Fibroblast of pulmonary artery (primary cell): ENCODE measurements around the gene PRR14L.
A peak's percentile ranks its signal among the peaks of the same experiment; 100 is the strongest.

ENCODE experiments used
- DNase-seq: peaks from one replicate; pipeline ENCODE4 v3.0.0-alpha.2; 2010; ENCODE audit warnings: low read depth
- H3K4me3 ChIP-seq: replicated peaks from 2 replicates; pipeline ENCODE4 v1.5.1; 2011; ENCODE audit warnings: low read depth, mild to moderate bottlenecking, control low read depth, low read length, moderate library complexity
- TF ChIP-seq, protein P1 (sequence below): IDR thresholded peaks from 2 replicates; pipeline ENCODE4 v1.5.1; 2011; ENCODE audit warnings: mild to moderate bottlenecking, control low read depth, low read length, inconsistent platforms; ENCODE audit errors: missing control alignments

The PRR14L gene

DNA sequence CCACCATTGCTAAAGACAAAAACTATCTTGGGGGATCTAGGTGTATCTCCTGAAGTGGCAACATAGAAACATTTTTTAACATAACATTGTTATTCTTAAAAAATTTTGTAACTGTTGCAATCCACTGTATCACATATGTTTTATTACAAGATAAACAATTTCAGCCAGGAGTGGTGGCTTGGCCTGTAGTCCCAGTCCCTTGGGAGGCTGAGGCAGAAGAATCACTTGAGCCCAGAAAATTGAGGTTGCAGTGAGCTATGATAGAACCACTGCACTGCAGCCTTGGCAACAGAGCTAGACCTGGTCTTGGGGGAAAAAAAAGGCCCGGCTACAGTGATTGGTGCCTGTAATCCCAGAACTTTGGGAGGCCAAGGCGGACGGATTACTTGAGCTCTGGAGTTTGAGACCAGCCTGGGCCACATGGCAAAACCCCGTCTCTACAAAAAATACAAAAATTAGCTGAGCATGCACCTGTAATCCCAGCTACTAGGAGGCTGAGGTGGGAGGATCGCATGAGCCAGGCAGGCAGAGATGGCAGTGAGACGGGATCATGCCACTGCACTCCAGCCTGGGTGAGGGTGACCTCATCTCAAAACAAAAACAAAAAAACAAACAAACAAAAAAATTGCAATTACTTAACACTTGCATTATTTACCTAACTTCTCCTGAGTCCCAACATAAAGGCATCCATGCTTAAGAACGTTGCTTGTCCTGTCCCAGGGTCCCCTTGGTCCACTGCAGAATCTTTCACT lies 2.3 kb upstream of the PRR14L start:
- TF ChIP-seq, protein P1, sequence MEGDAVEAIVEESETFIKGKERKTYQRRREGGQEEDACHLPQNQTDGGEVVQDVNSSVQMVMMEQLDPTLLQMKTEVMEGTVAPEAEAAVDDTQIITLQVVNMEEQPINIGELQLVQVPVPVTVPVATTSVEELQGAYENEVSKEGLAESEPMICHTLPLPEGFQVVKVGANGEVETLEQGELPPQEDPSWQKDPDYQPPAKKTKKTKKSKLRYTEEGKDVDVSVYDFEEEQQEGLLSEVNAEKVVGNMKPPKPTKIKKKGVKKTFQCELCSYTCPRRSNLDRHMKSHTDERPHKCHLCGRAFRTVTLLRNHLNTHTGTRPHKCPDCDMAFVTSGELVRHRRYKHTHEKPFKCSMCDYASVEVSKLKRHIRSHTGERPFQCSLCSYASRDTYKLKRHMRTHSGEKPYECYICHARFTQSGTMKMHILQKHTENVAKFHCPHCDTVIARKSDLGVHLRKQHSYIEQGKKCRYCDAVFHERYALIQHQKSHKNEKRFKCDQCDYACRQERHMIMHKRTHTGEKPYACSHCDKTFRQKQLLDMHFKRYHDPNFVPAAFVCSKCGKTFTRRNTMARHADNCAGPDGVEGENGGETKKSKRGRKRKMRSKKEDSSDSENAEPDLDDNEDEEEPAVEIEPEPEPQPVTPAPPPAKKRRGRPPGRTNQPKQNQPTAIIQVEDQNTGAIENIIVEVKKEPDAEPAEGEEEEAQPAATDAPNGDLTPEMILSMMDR: no peak
- no peak for DNase-seq
- no peak overlapping the region for H3K4me3 ChIP-seq

- peak overlapping the region; percentile 92 for H3K4me3 ChIP-seq
- no peak for DNase-seq
- TF ChIP-seq, protein P1: no peak
These were observed 693 bp upstream of the PRR14L start for GRCh38 chr22:31750365-31751284.

GRCh38 chr22:31748490-31748889 lies 1.4 kb downstream of the PRR14L start:
- H3K4me3 ChIP-seq: peak overlapping the region; percentile 92
- DNase-seq: no peak
- TF ChIP-seq, protein P1: no peak

DNA sequence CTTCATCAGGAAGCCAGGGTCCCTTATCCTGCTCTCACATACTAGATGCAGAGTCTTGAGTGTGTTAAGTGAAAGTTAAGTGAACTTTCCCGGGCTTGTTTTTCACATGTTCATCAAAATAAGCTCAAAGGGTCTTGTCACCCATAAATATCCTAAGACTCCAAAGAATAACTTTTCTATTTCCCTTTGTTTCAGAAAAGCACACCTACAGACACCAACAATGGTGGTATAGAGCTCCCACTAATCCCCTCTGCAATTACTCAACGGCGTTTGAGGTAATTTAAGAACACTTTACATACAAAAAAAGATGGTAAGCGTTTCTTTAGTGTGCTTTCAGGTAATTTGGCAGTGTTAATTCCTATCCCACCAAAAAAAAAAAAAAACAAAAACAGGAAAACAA lies 2.5 kb downstream of the PRR14L start:
- H3K4me3 ChIP-seq: no peak overlapping the region
- TF ChIP-seq, protein P1: no peak
- no peak for DNase-seq

- no peak for DNase-seq
- H3K4me3 ChIP-seq: no peak overlapping the region
- TF ChIP-seq, protein P1: no peak
These were observed 6.1 kb downstream of the PRR14L start for GRCh38 chr22:31743871-31744270.

GRCh38 chr22:31742682-31743081 lies 7.2 kb downstream of the PRR14L start:
- DNase-seq: no peak
- TF ChIP-seq, protein P1: no peak
- no peak overlapping the region for H3K4me3 ChIP-seq
